ENCODE data around the gene LRP1-AS.

LRP1-AS gene

DNA sequence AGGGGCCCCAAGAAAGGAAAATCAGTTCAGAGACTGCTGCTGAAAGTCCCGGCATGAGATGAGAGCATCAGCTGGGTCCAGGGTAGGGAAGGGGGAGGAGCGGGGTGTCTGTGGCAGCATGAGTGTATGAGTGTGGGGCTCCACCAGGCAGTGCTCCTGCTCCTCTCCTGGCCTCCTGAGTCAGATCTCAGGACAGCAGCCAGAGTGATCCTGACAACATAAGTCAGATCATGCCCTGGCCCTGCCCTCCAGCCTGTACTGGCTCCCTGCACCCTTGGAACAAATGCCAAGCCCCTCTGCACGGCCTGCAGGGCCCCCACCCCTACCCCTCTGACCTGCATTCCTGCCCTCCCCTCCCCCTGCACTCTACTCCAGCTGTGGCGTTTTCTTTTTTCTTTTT lies 24.2 kb upstream of the LRP1-AS start:
- Mint-ChIP-seq H3K27ac (no peak overlapping the region), H3K27me3 (peaks cover 23% of the 10 kb centered on the region), H3K36me3 (no peaks in the 10 kb centered on the region), H3K9me3 (no peaks in the 10 kb centered on the region), H3K4me3 (no peak overlapping the region), H3K4me1 (peaks cover 6% of the 10 kb centered on the region)
- ATAC-seq, result no peak

DNA sequence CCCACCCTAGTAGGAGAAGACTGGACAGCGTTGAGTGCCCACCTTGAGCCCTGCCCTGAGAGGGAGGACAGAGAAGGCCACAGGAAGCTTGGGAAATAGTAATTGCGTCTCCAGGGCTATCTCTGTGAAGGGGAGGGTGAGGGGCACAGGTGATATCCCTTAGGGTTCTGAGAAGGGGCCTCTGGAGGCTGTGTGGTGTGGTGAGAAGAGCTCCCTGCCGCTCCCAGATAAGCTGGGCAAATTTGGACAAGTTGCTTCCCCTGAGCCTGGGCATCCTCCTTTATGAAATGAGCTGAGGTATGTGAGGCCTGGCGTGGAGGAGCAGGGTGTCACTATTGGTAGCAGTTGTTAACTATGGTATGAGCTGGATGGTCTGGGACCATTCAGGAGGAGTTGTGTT lies 23.5 kb upstream of the LRP1-AS start:
- H3K9me3 Mint-ChIP-seq, result no peaks in the 10 kb centered on the region
- no peak overlapping the region for H3K4me3 Mint-ChIP-seq
- H3K27ac Mint-ChIP-seq, result no peak overlapping the region
- H3K4me1 Mint-ChIP-seq, result peaks cover 6% of the 10 kb centered on the region
- H3K36me3 Mint-ChIP-seq, result no peaks in the 10 kb centered on the region
- H3K27me3 Mint-ChIP-seq, result peaks cover 23% of the 10 kb centered on the region
- no peak for ATAC-seq

DNA sequence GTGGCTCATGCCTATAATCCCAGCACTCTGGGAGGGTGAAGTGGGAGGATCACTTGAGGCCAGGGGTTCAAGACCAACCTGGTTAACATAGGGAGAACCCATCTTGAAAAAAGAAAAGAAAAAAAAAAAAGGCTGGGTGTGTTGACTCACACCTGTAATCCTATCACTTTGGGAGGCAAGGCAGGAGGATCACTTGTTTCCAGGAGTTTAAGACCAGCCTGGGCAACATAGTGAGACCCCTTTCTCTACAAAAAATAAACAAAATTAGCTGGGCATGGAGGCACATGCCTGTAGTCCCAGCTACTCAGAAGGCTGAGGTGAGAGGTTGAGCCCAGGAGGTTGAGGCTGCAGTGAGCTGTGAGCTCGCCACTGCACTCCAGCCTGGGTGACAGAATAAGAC lies 23.0 kb upstream of the LRP1-AS start:
- no peak overlapping the region for H3K27ac Mint-ChIP-seq
- H3K36me3 Mint-ChIP-seq, result no peaks in the 10 kb centered on the region
- H3K4me1 Mint-ChIP-seq, result peaks cover 6% of the 10 kb centered on the region
- no peaks in the 10 kb centered on the region for H3K9me3 Mint-ChIP-seq
- H3K4me3 Mint-ChIP-seq, result no peak overlapping the region
- ATAC-seq, result no peak
- H3K27me3 Mint-ChIP-seq, result peaks cover 23% of the 10 kb centered on the region

DNA sequence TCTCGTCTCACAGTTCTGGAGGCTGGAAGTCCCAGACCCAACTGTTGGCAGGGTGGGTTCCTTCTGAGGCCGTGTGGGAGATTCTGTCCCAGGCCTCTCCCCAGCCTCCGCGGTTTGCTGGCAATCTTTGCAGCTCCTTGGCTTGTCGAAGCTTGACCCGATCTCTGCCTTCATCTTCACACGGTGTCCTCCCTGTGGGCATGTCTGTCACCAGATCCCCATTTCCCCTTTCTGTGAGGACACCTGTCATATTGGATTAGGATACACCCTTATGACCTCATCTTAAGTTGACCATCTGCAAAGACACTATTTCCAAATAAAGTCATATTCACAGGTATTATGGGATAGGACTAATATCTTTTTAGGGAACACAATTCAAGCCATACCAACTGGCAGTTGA lies 22.6 kb upstream of the LRP1-AS start:
- Mint-ChIP-seq H3K4me1 (peaks cover 6% of the 10 kb centered on the region), H3K4me3 (no peak overlapping the region), H3K36me3 (no peaks in the 10 kb centered on the region), H3K27ac (no peak overlapping the region), H3K27me3 (peaks cover 22% of the 10 kb centered on the region), H3K9me3 (no peaks in the 10 kb centered on the region)
- ATAC-seq, result no peak

DNA sequence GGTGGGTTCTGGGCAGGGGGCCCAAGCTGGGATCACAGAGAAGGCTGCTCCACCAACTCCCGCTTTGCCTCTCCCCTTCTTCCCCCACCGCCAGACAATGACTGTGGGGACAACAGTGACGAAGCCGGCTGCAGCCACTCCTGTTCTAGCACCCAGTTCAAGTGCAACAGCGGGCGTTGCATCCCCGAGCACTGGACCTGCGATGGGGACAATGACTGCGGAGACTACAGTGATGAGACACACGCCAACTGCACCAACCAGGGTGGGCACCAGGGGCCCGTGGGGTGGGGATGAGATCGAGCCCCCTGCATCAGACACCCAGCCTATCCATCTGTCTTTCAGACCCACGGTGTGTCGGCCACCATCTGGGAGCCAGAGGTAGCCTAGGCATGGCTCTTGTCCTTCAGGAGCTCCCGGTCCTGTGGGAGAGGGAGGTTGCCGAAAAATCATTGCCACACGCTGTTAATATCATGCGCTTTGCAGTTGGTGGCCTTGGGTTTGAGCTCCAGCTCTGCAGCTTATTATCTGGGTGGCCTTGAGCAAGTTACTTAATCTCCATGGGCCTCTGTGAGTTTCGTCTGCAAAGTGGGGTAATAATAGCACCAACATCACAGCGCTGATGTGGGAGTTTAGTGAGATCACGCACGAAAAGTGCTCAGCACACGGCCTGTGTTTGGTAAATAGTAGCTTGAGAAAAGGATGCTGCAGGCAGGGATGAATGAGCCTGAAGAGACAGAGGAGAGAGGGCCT lies 21.8 kb upstream of the LRP1-AS start:
- Mint-ChIP-seq H3K4me3 (no peak overlapping the region), H3K27ac (no peak overlapping the region), H3K4me1 (peaks cover 6% of the 10 kb centered on the region), H3K27me3 (peaks cover 14% of the 10 kb centered on the region), H3K9me3 (no peaks in the 10 kb centered on the region), H3K36me3 (no peaks in the 10 kb centered on the region)
- no peak for ATAC-seq

DNA sequence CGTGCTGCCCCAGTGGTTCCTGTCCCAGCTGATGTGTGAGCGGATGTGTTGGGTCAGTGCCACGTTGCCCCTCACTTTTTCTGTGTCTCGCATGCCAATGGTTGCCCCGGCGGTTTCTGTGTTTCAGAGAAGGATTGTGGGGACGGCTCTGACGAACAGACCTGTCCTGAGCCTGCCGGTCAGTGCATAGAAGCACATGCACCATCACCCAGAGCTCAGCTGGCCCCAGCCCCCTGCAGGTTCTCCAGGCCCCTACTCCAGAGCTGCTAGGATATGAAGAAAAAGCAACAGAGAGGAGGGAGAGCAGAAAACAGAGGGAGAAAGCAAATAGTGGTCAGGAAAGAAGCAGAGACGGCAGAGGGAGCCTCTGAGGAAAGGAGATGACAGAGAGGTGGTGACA lies 20.6 kb upstream of the LRP1-AS start:
- Mint-ChIP-seq H3K36me3 (no peaks in the 10 kb centered on the region), H3K27ac (no peak overlapping the region), H3K4me3 (no peak overlapping the region), H3K9me3 (no peaks in the 10 kb centered on the region), H3K27me3 (peaks cover 9% of the 10 kb centered on the region), H3K4me1 (peaks cover 2% of the 10 kb centered on the region)
- ATAC-seq, result no peak

DNA sequence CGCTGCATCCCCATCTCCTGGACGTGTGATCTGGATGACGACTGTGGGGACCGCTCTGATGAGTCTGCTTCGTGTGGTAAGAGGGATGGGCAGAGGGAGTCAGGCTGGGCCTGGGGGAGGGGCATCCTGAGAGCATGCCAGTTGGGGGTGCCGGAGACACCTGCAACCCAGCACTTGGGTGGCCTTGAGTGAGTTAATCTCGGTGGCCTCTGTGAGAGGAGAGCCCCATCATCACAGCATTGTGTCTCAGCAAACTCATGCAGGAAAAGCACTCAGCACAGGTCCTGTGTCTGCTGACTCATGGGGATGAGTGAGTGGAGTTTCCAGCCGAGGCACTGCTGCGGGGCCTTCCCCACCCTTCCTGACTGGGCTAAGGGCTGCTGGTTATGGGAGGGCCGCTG lies 19.6 kb upstream of the LRP1-AS start:
- H3K4me3 Mint-ChIP-seq, result no peak overlapping the region
- no peak overlapping the region for H3K27ac Mint-ChIP-seq
- no peaks in the 10 kb centered on the region for H3K4me1 Mint-ChIP-seq
- ATAC-seq, result peak; percentile 9
- no peaks in the 10 kb centered on the region for H3K9me3 Mint-ChIP-seq
- no peaks in the 10 kb centered on the region for H3K36me3 Mint-ChIP-seq
- no peaks in the 10 kb centered on the region for H3K27me3 Mint-ChIP-seq

DNA sequence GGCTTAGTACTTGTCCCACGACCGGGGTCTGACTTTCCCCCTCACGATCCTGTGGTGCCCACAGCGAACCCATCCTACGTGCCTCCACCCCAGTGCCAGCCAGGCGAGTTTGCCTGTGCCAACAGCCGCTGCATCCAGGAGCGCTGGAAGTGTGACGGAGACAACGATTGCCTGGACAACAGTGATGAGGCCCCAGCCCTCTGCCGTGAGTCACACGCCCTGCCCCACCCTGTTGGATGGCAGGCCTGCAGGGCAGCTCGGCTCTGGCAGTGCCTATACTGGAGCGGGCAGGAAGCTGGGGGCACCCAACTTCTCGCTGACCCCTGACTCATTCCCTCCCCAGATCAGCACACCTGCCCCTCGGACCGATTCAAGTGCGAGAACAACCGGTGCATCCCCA lies 18.3 kb upstream of the LRP1-AS start:
- Mint-ChIP-seq H3K4me1 (no peaks in the 10 kb centered on the region), H3K27me3 (no peaks in the 10 kb centered on the region), H3K9me3 (no peaks in the 10 kb centered on the region), H3K4me3 (no peak overlapping the region), H3K36me3 (no peaks in the 10 kb centered on the region), H3K27ac (no peak overlapping the region)
- no peak for ATAC-seq

DNA sequence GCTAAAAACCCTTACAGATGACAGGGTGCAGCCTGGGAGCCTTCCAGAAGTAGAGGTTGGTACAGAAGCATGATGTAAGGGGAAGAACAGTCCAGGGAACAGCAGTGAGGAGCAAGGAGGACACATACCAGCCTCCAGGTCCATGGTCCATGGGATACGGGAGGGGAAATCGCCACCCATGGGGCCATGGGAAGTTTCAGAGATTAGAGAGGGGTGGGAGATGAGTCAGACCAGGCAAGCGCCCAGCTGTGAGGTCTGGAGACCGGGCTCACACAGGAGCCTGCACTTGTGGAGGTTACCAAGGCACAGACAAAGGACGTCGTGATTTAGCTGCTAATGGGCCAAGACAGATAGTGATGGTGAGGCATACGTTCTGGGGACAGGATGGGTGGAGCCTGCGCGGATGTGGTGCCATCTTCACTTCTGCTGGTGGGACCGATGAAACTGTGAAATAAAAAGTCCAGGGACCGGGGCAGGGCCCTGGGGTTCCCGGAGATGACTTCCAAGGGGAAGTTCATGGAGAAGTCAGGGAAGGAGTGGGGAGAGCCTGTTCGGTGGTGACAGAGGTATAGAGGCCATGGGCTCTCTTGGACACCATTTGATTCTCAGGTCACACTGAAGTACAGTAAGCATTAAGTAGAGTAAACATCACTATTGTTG lies 17.7 kb upstream of the LRP1-AS start:
- no peaks in the 10 kb centered on the region for H3K9me3 Mint-ChIP-seq
- H3K4me1 Mint-ChIP-seq, result no peaks in the 10 kb centered on the region

DNA sequence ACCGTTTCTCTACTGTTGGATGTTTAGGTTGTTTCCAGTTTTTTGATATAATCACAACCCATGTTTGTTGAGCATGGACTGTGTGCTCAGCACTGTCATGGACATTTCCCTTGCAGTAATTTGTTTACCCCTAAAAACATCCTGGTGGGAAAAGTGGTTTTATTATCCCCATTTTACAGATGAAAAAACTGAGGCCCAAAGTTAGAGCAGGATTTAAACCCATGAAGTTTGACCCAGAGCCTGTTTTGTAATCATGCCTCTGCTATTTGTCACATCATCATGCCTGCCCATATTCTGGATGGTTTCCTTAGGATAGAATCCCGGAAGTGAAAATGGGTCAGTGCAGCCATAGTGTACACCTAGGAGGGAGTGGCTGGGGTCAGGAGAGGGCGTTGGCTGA lies 17.0 kb upstream of the LRP1-AS start:
- no peak overlapping the region for H3K4me3 Mint-ChIP-seq
- H3K4me1 Mint-ChIP-seq, result no peaks in the 10 kb centered on the region
- no peak overlapping the region for H3K27ac Mint-ChIP-seq
- H3K36me3 Mint-ChIP-seq, result no peaks in the 10 kb centered on the region
- H3K9me3 Mint-ChIP-seq, result no peaks in the 10 kb centered on the region
- H3K27me3 Mint-ChIP-seq, result no peaks in the 10 kb centered on the region
- ATAC-seq, result no peak

More for the DNA sequence above, 17.7 kb upstream of the LRP1-AS start:
- Mint-ChIP-seq H3K27ac (no peak overlapping the region), H3K36me3 (no peaks in the 10 kb centered on the region), H3K27me3 (no peaks in the 10 kb centered on the region), H3K4me3 (no peak overlapping the region)
- no peak for ATAC-seq

DNA sequence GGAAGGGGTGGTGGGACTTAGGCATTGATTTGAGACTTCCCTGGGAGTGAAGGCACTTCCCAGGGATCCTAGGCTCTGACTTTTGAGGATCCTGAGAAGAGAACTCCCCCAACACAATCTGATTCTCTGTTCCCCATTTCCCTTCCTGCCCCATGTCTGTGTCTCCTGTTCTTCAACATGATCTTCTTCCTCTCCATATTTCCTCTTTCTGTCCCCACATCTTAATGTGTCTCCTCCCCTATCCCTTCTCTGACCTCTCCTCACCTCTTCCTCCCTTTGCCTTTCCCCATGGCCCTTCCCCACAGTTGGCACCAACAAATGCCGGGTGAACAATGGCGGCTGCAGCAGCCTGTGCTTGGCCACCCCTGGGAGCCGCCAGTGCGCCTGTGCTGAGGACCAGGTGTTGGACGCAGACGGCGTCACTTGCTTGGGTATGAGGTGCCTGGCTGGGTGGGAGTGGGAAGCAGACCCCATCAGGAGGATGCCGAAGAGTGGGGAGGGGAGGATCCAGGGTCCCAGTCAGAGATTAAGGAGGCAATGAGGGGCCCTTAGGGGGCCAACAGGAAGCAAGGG lies 15.2 kb upstream of the LRP1-AS start:
- no peak overlapping the region for H3K27ac Mint-ChIP-seq
- ATAC-seq, result no peak
- peaks cover 6% of the 10 kb centered on the region for H3K4me1 Mint-ChIP-seq
- H3K9me3 Mint-ChIP-seq, result no peaks in the 10 kb centered on the region
- no peak overlapping the region for H3K4me3 Mint-ChIP-seq
- H3K27me3 Mint-ChIP-seq, result peaks cover 3% of the 10 kb centered on the region
- H3K36me3 Mint-ChIP-seq, result no peaks in the 10 kb centered on the region

DNA sequence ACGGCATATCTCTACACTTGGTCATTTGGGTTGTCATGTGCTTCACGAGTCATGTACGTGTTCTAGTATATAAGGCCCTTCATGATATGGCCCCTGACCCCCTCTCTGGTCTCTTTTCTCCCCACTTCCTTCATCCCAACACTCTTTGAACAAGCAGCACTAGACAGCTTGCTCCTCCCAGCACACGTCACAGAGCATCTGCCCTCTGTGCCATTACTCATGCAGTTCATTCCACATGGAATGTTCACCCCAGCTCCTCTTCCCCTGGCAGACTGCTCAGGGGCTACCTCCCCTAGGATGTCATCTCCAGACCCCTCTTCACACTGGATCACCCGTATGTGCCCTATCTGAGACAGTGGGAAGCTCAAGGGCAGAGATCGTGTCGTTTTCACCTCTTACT lies 14.1 kb upstream of the LRP1-AS start:
- Mint-ChIP-seq H3K4me1 (peaks cover 10% of the 10 kb centered on the region), H3K4me3 (no peak overlapping the region), H3K36me3 (no peaks in the 10 kb centered on the region), H3K9me3 (no peaks in the 10 kb centered on the region), H3K27me3 (peaks cover 15% of the 10 kb centered on the region), H3K27ac (no peak overlapping the region)
- no peak for ATAC-seq

DNA sequence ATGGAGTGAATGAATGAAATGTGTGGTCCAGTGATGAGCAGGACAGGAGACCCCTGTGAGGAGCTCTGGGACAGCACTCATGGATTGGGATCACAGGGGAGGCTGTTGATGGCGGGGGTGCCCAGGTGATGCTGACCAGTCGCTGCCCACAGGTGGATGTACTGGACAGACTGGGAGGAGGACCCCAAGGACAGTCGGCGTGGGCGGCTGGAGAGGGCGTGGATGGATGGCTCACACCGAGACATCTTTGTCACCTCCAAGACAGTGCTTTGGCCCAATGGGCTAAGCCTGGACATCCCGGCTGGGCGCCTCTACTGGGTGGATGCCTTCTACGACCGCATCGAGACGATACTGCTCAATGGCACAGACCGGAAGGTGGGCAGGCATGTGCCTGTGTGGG lies 13.3 kb upstream of the LRP1-AS start:
- peaks cover 10% of the 10 kb centered on the region for H3K4me1 Mint-ChIP-seq
- no peaks in the 10 kb centered on the region for H3K36me3 Mint-ChIP-seq
- H3K9me3 Mint-ChIP-seq, result no peaks in the 10 kb centered on the region

DNA sequence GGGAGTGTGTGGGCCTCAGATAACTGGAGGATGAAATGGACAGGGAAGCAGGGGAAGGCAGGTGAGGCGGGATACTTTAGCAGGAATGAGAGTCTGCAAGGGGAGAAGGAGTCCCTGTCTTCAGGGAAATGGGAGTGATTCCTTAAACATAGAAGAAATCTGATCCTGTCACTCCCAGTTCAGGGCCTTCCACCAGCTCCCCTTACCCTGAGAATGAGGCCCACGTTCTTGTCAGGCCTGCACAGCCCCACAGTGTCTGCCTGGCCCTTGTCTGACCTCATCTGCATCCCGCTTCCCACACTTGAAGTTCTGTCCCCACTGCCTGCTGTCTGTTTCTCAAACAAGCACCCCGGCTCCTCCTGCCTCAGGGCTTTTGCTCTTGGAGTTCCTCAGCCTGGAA lies 12.6 kb upstream of the LRP1-AS start:
- H3K4me3 Mint-ChIP-seq, result no peak overlapping the region
- peaks cover 10% of the 10 kb centered on the region for H3K4me1 Mint-ChIP-seq
- no peaks in the 10 kb centered on the region for H3K9me3 Mint-ChIP-seq
- peaks cover 16% of the 10 kb centered on the region for H3K27me3 Mint-ChIP-seq
- H3K27ac Mint-ChIP-seq, result no peak overlapping the region
- no peak for ATAC-seq
- H3K36me3 Mint-ChIP-seq, result no peaks in the 10 kb centered on the region

More for the DNA sequence above, 13.3 kb upstream of the LRP1-AS start:
- H3K27ac Mint-ChIP-seq, result no peak overlapping the region
- ATAC-seq, result no peak
- no peak overlapping the region for H3K4me3 Mint-ChIP-seq
- peaks cover 16% of the 10 kb centered on the region for H3K27me3 Mint-ChIP-seq

DNA sequence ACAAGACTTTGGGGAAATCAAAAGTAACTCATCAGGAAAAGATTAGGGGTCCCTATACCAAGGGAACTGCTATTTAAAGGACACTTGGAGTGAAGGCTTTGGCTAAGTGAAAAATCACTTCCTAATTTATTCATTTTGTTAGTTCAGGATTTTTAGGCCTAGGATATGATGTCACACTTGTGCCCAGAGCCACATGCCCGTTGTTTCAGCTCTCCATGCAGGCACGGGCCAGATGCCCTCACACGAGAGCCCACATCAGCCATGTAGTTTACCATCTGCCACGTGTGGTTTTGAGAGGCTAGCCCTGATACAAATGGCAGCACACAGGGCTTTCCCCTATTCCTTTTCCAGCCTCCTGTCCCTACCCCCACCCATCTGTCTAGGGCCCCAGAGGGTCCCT lies 11.9 kb upstream of the LRP1-AS start:
- Mint-ChIP-seq H3K36me3 (no peaks in the 10 kb centered on the region), H3K4me1 (peaks cover 16% of the 10 kb centered on the region), H3K27me3 (peaks cover 16% of the 10 kb centered on the region), H3K9me3 (no peaks in the 10 kb centered on the region), H3K27ac (no peak overlapping the region), H3K4me3 (no peak overlapping the region)
- no peak for ATAC-seq

DNA sequence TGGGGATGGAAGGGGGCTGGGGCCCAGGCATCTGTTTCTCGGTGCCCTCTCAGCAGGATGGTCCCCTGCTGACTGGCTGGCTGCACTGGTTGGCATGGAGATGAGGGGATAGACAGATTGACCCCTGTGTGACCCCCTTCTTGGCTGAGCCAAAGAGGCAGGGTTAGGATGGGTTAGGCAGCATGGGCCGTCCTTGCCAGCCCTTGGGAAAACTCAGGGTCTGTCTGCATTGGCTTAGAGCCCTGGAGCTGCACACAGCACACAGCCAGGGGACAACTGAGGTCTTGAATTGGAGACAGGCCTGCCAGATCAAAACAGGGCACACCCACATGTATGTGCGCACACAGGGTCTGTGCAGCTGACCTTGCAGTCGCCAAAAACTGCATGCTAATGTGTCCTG lies 11.2 kb upstream of the LRP1-AS start:
- ATAC-seq, result no peak
- Mint-ChIP-seq H3K9me3 (no peaks in the 10 kb centered on the region), H3K36me3 (no peaks in the 10 kb centered on the region), H3K27ac (no peak overlapping the region), H3K4me3 (no peak overlapping the region), H3K4me1 (peaks cover 16% of the 10 kb centered on the region), H3K27me3 (peaks cover 16% of the 10 kb centered on the region)

Data from stimulated activated memory B cell treated with anti-CD40 and anti-IgM and Interleukin-4, amounts not matched to agents 10 μg/mL and 1 μg/mL and 100 μg/mL, for 72 hours (primary cell).